Epithelial cell of proximal tubule (primary cell): ENCODE results near the gene SERPINA1. TPM values are rescaled to one million over a fixed set of nuclear protein-coding genes. Genes with fewer than 3 reads are reported as not detected.

Source experiments
- DNase-seq: peaks from one replicate; pipeline ENCODE4 v3.0.0-alpha.2; 2011; ENCODE audit warnings: low read depth
- H3K4me3 ChIP-seq: 2 replicates; pipeline ENCODE4 v1.5.1; 2011; ENCODE audit warnings: low read depth, mild to moderate bottlenecking, low read length
- total RNA-seq: library from RNA; depleted of rRNA; stranded (reverse); fragments of >200 nt; gene quantifications from 2 replicates; pipeline ENCODE4 v1.2.3, GENCODE V29; 2015
- TF ChIP-seq, protein P1 (sequence below): conservative IDR thresholded peaks from 2 replicates; pipeline ENCODE4 v1.5.1; 2012; ENCODE audit warnings: low read depth, mild to moderate bottlenecking, low read length

Gene SERPINA1
- total RNA-seq, 1 donor from 2014 or later = 15.3 TPM

DNA sequence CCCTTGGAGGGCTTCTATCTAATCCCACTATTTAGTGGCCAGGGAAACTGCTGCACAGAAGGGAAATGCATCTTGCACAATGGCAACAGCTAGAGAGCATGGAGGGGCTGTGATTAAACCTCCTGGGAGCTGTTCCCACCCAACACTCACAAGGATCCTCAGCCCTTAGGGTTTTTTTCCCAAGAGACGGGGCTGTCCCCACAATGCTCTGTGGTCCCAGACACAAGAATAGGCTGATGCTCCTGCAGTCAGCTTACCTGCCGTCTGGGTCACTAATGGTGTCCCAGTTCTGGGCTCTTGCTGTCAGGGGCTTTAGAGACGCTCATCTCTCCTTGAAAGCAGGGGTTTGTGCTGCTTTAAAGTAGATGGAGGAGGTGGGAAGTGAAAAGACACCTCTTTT is 4.6 kb downstream of the SERPINA1 start:
- TF ChIP-seq, protein P1, sequence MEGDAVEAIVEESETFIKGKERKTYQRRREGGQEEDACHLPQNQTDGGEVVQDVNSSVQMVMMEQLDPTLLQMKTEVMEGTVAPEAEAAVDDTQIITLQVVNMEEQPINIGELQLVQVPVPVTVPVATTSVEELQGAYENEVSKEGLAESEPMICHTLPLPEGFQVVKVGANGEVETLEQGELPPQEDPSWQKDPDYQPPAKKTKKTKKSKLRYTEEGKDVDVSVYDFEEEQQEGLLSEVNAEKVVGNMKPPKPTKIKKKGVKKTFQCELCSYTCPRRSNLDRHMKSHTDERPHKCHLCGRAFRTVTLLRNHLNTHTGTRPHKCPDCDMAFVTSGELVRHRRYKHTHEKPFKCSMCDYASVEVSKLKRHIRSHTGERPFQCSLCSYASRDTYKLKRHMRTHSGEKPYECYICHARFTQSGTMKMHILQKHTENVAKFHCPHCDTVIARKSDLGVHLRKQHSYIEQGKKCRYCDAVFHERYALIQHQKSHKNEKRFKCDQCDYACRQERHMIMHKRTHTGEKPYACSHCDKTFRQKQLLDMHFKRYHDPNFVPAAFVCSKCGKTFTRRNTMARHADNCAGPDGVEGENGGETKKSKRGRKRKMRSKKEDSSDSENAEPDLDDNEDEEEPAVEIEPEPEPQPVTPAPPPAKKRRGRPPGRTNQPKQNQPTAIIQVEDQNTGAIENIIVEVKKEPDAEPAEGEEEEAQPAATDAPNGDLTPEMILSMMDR = no peak
- DNase-seq = no peak
- H3K4me3 ChIP-seq = no peak overlapping the region

DNA sequence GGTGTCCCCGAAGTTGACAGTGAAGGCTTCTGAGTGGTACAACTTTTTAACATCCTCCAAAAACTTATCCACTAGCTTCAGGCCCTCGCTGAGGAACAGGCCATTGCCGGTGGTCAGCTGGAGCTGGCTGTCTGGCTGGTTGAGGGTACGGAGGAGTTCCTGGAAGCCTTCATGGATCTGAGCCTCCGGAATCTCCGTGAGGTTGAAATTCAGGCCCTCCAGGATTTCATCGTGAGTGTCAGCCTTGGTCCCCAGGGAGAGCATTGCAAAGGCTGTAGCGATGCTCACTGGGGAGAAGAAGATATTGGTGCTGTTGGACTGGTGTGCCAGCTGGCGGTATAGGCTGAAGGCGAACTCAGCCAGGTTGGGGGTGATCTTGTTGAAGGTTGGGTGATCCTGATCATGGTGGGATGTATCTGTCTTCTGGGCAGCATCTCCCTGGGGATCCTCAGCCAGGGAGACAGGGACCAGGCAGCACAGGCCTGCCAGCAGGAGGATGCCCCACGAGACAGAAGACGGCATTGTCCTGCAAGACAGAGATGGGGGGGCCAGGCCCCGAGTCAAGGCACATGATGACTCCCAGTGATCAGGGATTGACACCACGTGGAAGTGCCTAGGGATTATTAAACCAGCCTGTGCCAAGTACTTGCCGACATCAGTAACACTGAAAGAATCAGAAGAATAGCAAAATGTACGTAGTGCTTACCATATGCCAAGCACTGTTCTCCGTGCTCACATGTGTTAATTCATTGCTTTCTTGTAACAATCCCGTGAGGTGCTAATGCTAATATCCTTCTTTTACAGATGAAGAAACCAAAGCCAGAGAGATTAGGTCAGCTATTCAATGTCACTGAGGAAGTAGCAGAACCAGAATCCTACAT is 5.4 kb downstream of the SERPINA1 start:
- DNase-seq = no peak
- H3K4me3 ChIP-seq = no peak overlapping the region
- TF ChIP-seq, protein P1 = no peak

DNA sequence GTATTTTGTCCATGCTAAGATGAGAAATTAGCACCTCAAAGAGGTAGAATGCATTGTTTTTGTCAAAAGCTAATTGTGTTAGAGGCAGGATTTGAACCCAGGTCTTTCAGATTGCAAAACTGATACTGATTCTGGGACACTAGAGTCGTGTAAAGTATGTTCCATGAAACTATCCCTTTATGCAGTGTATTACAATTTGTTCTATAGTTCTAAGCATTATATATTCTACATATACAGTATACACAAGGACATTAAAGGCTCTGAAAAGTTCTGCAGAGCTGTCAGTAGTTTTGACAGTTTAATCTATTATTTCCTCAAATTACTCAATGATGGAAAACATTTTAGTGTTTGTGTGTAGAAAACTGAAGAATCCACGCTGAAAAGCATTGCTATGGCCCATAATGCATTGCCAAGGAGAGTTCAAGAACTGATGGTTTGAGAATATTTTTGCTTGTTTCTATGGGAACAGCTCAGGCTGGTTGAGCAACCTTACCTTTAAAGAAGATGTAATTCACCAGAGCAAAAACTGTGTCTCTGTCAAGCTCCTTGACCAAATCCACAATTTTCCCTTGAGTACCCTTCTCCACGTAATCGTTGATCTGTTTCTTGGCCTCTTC is 6.2 kb downstream of the SERPINA1 start:
- DNase-seq = no peak
- TF ChIP-seq, protein P1 = no peak
- no peak overlapping the region for H3K4me3 ChIP-seq

DNA sequence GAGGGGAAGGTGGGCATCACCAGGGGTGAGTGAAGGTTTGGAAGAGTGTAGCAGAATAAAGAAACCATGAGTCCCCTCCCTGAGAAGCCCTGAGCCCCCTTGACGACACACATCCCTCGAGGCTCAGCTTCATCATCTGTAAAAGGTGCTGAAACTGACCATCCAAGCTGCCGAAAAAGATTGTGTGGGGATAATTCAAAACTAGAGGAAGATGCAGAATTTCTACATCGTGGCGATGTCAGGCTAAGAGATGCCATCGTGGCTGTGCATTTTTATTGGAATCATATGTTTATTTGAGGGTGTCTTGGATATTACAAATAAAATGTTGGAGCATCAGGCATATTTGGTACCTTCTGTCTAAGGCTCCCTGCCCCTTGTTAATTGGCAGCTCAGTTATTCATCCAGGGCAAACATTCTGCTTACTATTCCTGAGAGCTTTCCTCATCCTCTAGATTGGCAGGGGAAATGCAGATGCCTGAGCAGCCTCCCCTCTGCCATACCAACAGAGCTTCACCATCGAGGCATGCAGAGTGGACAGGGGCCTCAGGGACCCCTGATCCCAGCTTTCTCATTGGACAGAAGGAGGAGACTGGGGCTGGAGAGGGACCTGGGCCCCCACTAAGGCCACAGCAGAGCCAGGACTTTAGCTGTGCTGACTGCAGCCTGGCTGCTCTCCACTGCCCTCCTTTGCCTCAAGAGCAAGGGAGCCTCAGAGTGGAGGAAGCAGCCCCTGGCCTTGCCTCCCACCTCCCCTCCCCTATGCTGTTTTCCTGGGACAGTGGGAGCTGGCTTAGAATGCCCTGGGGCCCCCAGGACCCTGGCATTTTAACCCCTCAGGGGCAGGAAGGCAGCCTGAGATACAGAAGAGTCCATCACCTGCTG is 7.0 kb downstream of the SERPINA1 start:
- no peak overlapping the region for H3K4me3 ChIP-seq
- no peak for DNase-seq
- TF ChIP-seq, protein P1 = no peak

DNA sequence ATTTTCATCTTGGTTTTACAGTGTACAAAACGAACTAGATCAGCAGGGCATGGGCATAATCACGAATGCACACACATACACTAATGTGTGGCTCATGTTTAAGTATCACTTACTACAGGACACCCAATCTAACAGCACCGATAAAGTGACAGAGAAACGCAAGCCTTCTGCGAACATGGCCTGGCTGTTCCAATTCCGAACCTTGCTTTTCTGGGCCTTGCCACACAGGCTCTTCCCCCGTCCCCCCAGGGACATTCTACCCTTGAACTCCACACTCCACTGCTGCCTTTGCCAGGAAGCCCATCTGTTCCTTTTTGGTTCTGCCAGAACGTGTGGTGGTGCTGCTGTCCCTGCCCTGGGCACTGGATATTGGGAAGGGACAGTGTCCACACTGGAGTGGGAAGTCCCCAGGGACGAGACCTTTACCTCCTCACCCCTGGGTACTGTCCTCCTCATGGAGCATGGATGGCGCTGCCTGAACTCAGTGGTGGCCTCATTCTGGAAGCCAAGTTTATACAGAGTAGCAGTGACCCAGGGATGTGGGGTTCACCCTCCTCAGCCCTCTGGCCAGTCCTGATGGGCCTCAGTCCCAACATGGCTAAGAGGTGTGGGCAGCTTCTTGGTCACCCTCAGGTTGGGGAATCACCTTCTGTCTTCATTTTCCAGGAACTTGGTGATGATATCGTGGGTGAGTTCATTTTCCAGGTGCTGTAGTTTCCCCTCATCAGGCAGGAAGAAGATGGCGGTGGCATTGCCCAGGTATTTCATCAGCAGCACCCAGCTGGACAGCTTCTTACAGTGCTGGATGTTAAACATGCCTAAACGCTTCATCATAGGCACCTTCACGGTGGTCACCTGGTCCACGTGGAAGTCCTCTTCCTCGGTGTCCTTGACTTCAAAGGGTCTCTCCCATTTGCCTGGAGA is 7.9 kb downstream of the SERPINA1 start:
- DNase-seq = no peak
- no peak overlapping the region for H3K4me3 ChIP-seq
- TF ChIP-seq, protein P1 = no peak
